ENCODE data around the gene NPY2R.

NPY2R gene

GRCh38 chr4:155208258-155209054 is at the start of gene NPY2R:
NPY2R (plus strand) TSS chr4:155208636; CDS start chr4:155213940, 5,304 bp downstream.
- no peak for DNase-seq

- DNase-seq = no peak
Observed at GRCh38 chr4:155161357-155161756, 47.1 kb upstream of the NPY2R start.

- no peak for DNase-seq
Observed at GRCh38 chr4:155164718-155165117, 43.7 kb upstream of the NPY2R start.

GRCh38 chr4:155170569-155170968 is 37.9 kb upstream of the NPY2R start:
- DNase-seq = no peak

GRCh38 chr4:155173371-155173770 is 35.1 kb upstream of the NPY2R start:
- DNase-seq = no peak

GRCh38 chr4:155174668-155175067 is 33.8 kb upstream of the NPY2R start:
- no peak for DNase-seq

- DNase-seq = no peak
Observed at GRCh38 chr4:155179216-155179615, 29.2 kb upstream of the NPY2R start.

GRCh38 chr4:155186972-155187371 is 21.5 kb upstream of the NPY2R start:
- DNase-seq = no peak

GRCh38 chr4:155187989-155188388 is 20.4 kb upstream of the NPY2R start:
- DNase-seq = no peak

GRCh38 chr4:155190099-155190498 is 18.3 kb upstream of the NPY2R start:
- DNase-seq = no peak

- no peak for DNase-seq
Observed at GRCh38 chr4:155197757-155198156, 10.7 kb upstream of the NPY2R start.

- DNase-seq = no peak
Observed at GRCh38 chr4:155207534-155208257, 740 bp upstream of the NPY2R start.

GRCh38 chr4:155220025-155220424 is 11.6 kb downstream of the NPY2R start:
- no peak for DNase-seq

- no peak for DNase-seq
Observed at GRCh38 chr4:155227131-155227530, 18.7 kb downstream of the NPY2R start.

GRCh38 chr4:155228713-155229112 is 20.3 kb downstream of the NPY2R start:
- no peak for DNase-seq

GRCh38 chr4:155232432-155232831 is 24.0 kb downstream of the NPY2R start:
- DNase-seq = no peak

- DNase-seq = no peak
Observed at GRCh38 chr4:155234206-155234605, 25.8 kb downstream of the NPY2R start.

GRCh38 chr4:155237567-155237966 is 29.1 kb downstream of the NPY2R start:
- DNase-seq = no peak

GRCh38 chr4:155241225-155241624 is 32.8 kb downstream of the NPY2R start:
- no peak for DNase-seq

GRCh38 chr4:155241664-155242063 is 33.2 kb downstream of the NPY2R start:
- DNase-seq = no peak

GRCh38 chr4:155245105-155245504 is 36.7 kb downstream of the NPY2R start:
- no peak for DNase-seq

- no peak for DNase-seq
Observed at GRCh38 chr4:155248002-155248896, 39.8 kb downstream of the NPY2R start.

GRCh38 chr4:155249016-155249566 is 40.7 kb downstream of the NPY2R start:
- DNase-seq = no peak
